Transverse colon (tissue), 4 donors: ENCODE measurements around the gene TMEM234. TPM values are rescaled to one million over a fixed set of nuclear protein-coding genes. Genes with fewer than 3 reads are reported as not detected.

ENCODE experiments used
- DNase-seq: peaks from one replicate; pipeline ENCODE4 v3.0.0-alpha.2; 2019
- H3K27ac ChIP-seq, 4 donors: fragments of 200-600 bp; sonication (generic); 2 replicates each; pipeline ENCODE4 v1.5.1; 2016 to 2018; ENCODE audit warnings: inconsistent platforms in 4 of 4
- H3K27me3 ChIP-seq: fragments of 200-600 bp; sonication (generic); 2 replicates; pipeline ENCODE4 v1.5.1; 2017; ENCODE audit warnings: inconsistent platforms
- H3K36me3 ChIP-seq, 4 donors: fragments of 200-600 bp; sonication (generic); 2 replicates each; pipeline ENCODE4 v1.5.1; 2017 to 2019; ENCODE audit warnings: inconsistent platforms in 4 of 4
- H3K4me1 ChIP-seq, 4 donors: fragments of 200-600 bp; sonication (generic); 2 replicates each; pipeline ENCODE4 v1.5.1; 2017 to 2020; ENCODE audit warnings: inconsistent platforms in 4 of 4
- H3K4me3 ChIP-seq, 4 donors: fragments of 200-600 bp; sonication (generic); 1 replicate in 1 of 4; 2 replicates in 3 of 4; pipeline versions ENCODE4 v1.5.1 to v1.6.1; 2017 to 2019; ENCODE audit warnings: inconsistent platforms in 4 of 4
- H3K9me3 ChIP-seq, 2 donors: fragments of 200-600 bp; sonication (generic); 2 replicates each; pipeline ENCODE4 v1.5.1; 2017 to 2019; ENCODE audit warnings: inconsistent platforms in 2 of 2
- CTCF ChIP-seq, 5 experiments: fragments of 200-600 bp in 3 of 5; fragments of 450-650 bp in 2 of 5; sonication (generic) in 3 of 5; IDR thresholded peaks; 1 replicate in 2 of 5; 2 replicates in 3 of 5; pipeline ENCODE4 v1.5.1; 2016 to 2017; ENCODE audit warnings: antibody characterized with exemption in 5 of 5, inconsistent platforms in 3 of 5, mild to moderate bottlenecking in 2 of 5, moderate library complexity in 1 of 5
- EP300 ChIP-seq: sonication (generic); formaldehyde crosslinking; IDR thresholded peaks from one replicate; pipeline ENCODE4 v1.6.1; 2017; ENCODE audit warnings: antibody characterized with exemption, low read depth
- POLR2A ChIP-seq: fragments of 450-650 bp; IDR thresholded peaks from one replicate; pipeline ENCODE4 v1.6.1; 2016; ENCODE audit warnings: antibody characterized with exemption, mild to moderate bottlenecking, moderate library complexity
- POLR2AphosphoS5 ChIP-seq, 3 donors: sonication (generic); formaldehyde crosslinking; IDR thresholded peaks; one replicate each; pipeline ENCODE4 v1.6.1; 2016; ENCODE audit warnings: antibody characterized with exemption in 3 of 3
- WGBS, 2 donors: methylation state at CpG; one replicate each; pipeline ENCODE4 v1.1.5; 2018; ENCODE audit warnings: low coverage in 1 of 2; 5-methylcytosine and 5-hydroxymethylcytosine counted together
- in situ Hi-C, 4 donors: fragments of 200-750 bp; cut with MboI; loops; one replicate each; pipeline versions ENCODE4 v1.15.0 to v1.15.1; 2017; ENCODE audit warnings: low sequenced_read_pairs in 3 of 4, low pct_ligation_motif_present in 1 of 4, low pct_unique_long_range_greater_than_20kb in 1 of 4
- intact Hi-C: fragments of 100-400 bp; cut with DNase I; formaldehyde crosslinking; loops from one replicate; pipeline ENCODE4 v1.15.1; 2023; ENCODE audit warnings: low total_unique reads
- total RNA-seq, 4 donors: library from RNA; depleted of rRNA; stranded (reverse); fragments of >200 nt; gene quantifications; one replicate each; pipeline ENCODE4 v1.1.0, GENCODE V29; 2016

Gene TMEM234
- total RNA-seq, 4 donors from 2014 or later, result 16.5 to 166 (median 22.7) TPM

GRCh38 chr1:32247452-32247851 is 25.3 kb upstream of the TMEM234 start:
- H3K27me3 ChIP-seq, result no peaks in the 10 kb centered on the region
- DNase-seq, result no peak
- no peak overlapping the region for H3K4me3 ChIP-seq
- H3K9me3 ChIP-seq, result no peaks in the 10 kb centered on the region
- intact Hi-C loops (no loop called here), in situ Hi-C loops (no loop called here)
- TF ChIP-seq EP300, result no peak
- no peak for TF ChIP-seq CTCF (IDR thresholded peaks at IDR 0.05)
- peaks cover 4 to 25% (median 11%) of the 10 kb centered on the region in 4 donors for H3K4me1 ChIP-seq
- no peaks in the 10 kb centered on the region for H3K36me3 ChIP-seq
- H3K27ac ChIP-seq, result peak overlapping the region; percentile 45 to 66 (median 60)
- 82% methylated on average over 10 of the region's 12 CpGs; no CpG with 5 or more reads in 1 of the 2 donors for WGBS, 2 donors

- Histone ChIP-seq H3K36me3 (no peaks in the 10 kb centered on the region), H3K27me3 (no peaks in the 10 kb centered on the region), H3K9me3 (no peaks in the 10 kb centered on the region), H3K27ac (peak within 1 kb of the TSS; percentile 45 to 66 (median 60)), H3K4me3 (no peak within 1 kb of the TSS), H3K4me1 (peaks cover 4 to 31% (median 12%) of the 10 kb centered on the region in 4 donors)
- in situ Hi-C loops, result no loop called here
- peak; percentile 12 for DNase-seq
- WGBS, 2 donors, result 53% methylated on average over 3 of the region's 3 CpGs; no CpG with 5 or more reads in 1 of the 2 donors
- intact Hi-C loops, result no loop called here
- TF ChIP-seq EP300 (no peak), POLR2AphosphoS5 (IDR thresholded peaks at IDR 0.05) (peak; percentile 32 to 56 (median 44)), POLR2A (no peak), CTCF (IDR thresholded peaks at IDR 0.05) (no peak)
Measured at GRCh38 chr1:32246888-32247273, 24.7 kb upstream of the TMEM234 start, which contains the start of gene FAM167B. TSS of gene FAM167B (plus strand) at chr1:32247222. CDS start at chr1:32247422, 200 bp downstream.

GRCh38 chr1:32242341-32242851 is 20.2 kb upstream of the TMEM234 start:
- in situ Hi-C loops, result no loop called here

More at GRCh38 chr1:32242341-32242851, 20.2 kb upstream of the TMEM234 start:
- WGBS, 2 donors, result 30 to 95% methylated on average over 2 to 7 of the region's 7 CpGs
- Histone ChIP-seq H3K27me3 (no peaks in the 10 kb centered on the region), H3K4me3 (no peak overlapping the region), H3K9me3 (no peaks in the 10 kb centered on the region), H3K36me3 (no peaks in the 10 kb centered on the region), H3K4me1 (peaks cover 4 to 38% (median 18%) of the 10 kb centered on the region in 4 donors), H3K27ac (peak overlapping the region in 3 of 4 donors; percentile 29 to 89 (median 82))
- TF ChIP-seq POLR2A (no peak), CTCF (IDR thresholded peaks at IDR 0.05) (no peak), POLR2AphosphoS5 (IDR thresholded peaks at IDR 0.05) (no peak), EP300 (no peak)
- intact Hi-C loops, result loop anchor here (5.0 kb wide), 1 partner anchor 50 kb away; the partner anchor contains the start of gene HDAC1
- peak; percentile 48 for DNase-seq
